ENCODE results near the gene PSRC1.

The PSRC1 gene

GRCh38 chr1:109265016-109265415 lies 17.9 kb downstream of the PSRC1 start:
- no peaks in the 10 kb centered on the region; the same call in 1 of the 2 replicates for H3K36me3 ChIP-seq (ENCODE audit: insufficient read depth, low read length)
- H3K4me3 ChIP-seq: no peak overlapping the region

GRCh38 chr1:109264379-109264755 lies 18.6 kb downstream of the PSRC1 start:
- no peak overlapping the region for H3K27ac ChIP-seq
- DNase-seq (ENCODE audit: low read depth, low spot score): no peak
- no peak overlapping the region for H3K9ac ChIP-seq (ENCODE audit: insufficient read length)
- no peaks in the 10 kb centered on the region for H3K9me3 ChIP-seq (ENCODE audit: low read depth, low read length)
- H3K4me3 ChIP-seq: no peak overlapping the region
- no peaks in the 10 kb centered on the region; the same call in 1 of the 2 replicates for H3K36me3 ChIP-seq (ENCODE audit: insufficient read depth, low read length)
- TF ChIP-seq POLR2AphosphoS5 (IDR thresholded peaks at IDR 0.05; ENCODE audit: borderline replicate concordance, low read depth, low read length) (no peak), FOXP2 (optimal IDR thresholded peaks at IDR 0.05; ENCODE audit: control extremely low read depth, extremely low read length, insufficient read depth) (no peak), EZH2 (IDR thresholded peaks at IDR 0.05) (no peak)

More at GRCh38 chr1:109265016-109265415, 17.9 kb downstream of the PSRC1 start:
- Histone ChIP-seq H3K9me3 (ENCODE audit: low read depth, low read length) (no peaks in the 10 kb centered on the region), H3K27ac (no peak overlapping the region), H3K9ac (ENCODE audit: insufficient read length) (no peak overlapping the region)
- TF ChIP-seq POLR2AphosphoS5 (IDR thresholded peaks at IDR 0.05; ENCODE audit: borderline replicate concordance, low read depth, low read length) (no peak), EZH2 (IDR thresholded peaks at IDR 0.05) (no peak), FOXP2 (optimal IDR thresholded peaks at IDR 0.05; ENCODE audit: control extremely low read depth, extremely low read length, insufficient read depth) (no peak)
- DNase-seq (ENCODE audit: low read depth, low spot score): no peak

- H3K9ac ChIP-seq (ENCODE audit: insufficient read length): no peak overlapping the region
- TF ChIP-seq FOXP2 (optimal IDR thresholded peaks at IDR 0.05; ENCODE audit: control extremely low read depth, extremely low read length, insufficient read depth) (no peak), EZH2 (IDR thresholded peaks at IDR 0.05) (no peak), POLR2AphosphoS5 (IDR thresholded peaks at IDR 0.05; ENCODE audit: borderline replicate concordance, low read depth, low read length) (no peak)
- no peak overlapping the region for H3K4me3 ChIP-seq
- peaks cover 3% of the 10 kb centered on the region; the same call in 1 of the 2 replicates for H3K36me3 ChIP-seq (ENCODE audit: insufficient read depth, low read length)
- H3K9me3 ChIP-seq (ENCODE audit: low read depth, low read length): no peaks in the 10 kb centered on the region
- no peak for DNase-seq (ENCODE audit: low read depth, low spot score)
- no peak overlapping the region for H3K27ac ChIP-seq
These were observed 19.2 kb downstream of the PSRC1 start for GRCh38 chr1:109263597-109264378.

- TF ChIP-seq FOXP2 (optimal IDR thresholded peaks at IDR 0.05; ENCODE audit: control extremely low read depth, extremely low read length, insufficient read depth): no peak
- TF ChIP-seq EZH2 (IDR thresholded peaks at IDR 0.05): no peak
- no peak for TF ChIP-seq POLR2AphosphoS5 (IDR thresholded peaks at IDR 0.05; ENCODE audit: borderline replicate concordance, low read depth, low read length)
- Histone ChIP-seq H3K9ac (ENCODE audit: insufficient read length) (no peak overlapping the region), H3K4me3 (no peak overlapping the region), H3K36me3 (ENCODE audit: insufficient read depth, low read length) (peaks cover 3% of the 10 kb centered on the region; the same call in 1 of the 2 replicates), H3K9me3 (ENCODE audit: low read depth, low read length) (no peaks in the 10 kb centered on the region), H3K27ac (no peak overlapping the region)
- DNase-seq (ENCODE audit: low read depth, low spot score): no peak
These were observed 19.7 kb downstream of the PSRC1 start for GRCh38 chr1:109263234-109263596.

GRCh38 chr1:109262231-109263055 lies 20.5 kb downstream of the PSRC1 start:
- no peak overlapping the region for H3K4me3 ChIP-seq
- no peak for DNase-seq (ENCODE audit: low read depth, low spot score)
- H3K36me3 ChIP-seq (ENCODE audit: insufficient read depth, low read length): peaks cover 3% of the 10 kb centered on the region; the same call in 1 of the 2 replicates
- no peak overlapping the region for H3K9ac ChIP-seq (ENCODE audit: insufficient read length)
- no peak overlapping the region for H3K27ac ChIP-seq
- H3K9me3 ChIP-seq (ENCODE audit: low read depth, low read length): no peaks in the 10 kb centered on the region
- TF ChIP-seq EZH2 (IDR thresholded peaks at IDR 0.05) (no peak), POLR2AphosphoS5 (IDR thresholded peaks at IDR 0.05; ENCODE audit: borderline replicate concordance, low read depth, low read length) (no peak), FOXP2 (optimal IDR thresholded peaks at IDR 0.05; ENCODE audit: control extremely low read depth, extremely low read length, insufficient read depth) (no peak)

GRCh38 chr1:109261578-109261977 lies 21.4 kb downstream of the PSRC1 start:
- Histone ChIP-seq H3K9me3 (ENCODE audit: low read depth, low read length) (no peaks in the 10 kb centered on the region), H3K36me3 (ENCODE audit: insufficient read depth, low read length) (peaks cover 3% of the 10 kb centered on the region; the same call in 1 of the 2 replicates), H3K9ac (ENCODE audit: insufficient read length) (no peak overlapping the region), H3K4me3 (no peak overlapping the region), H3K27ac (no peak overlapping the region)
- TF ChIP-seq POLR2AphosphoS5 (IDR thresholded peaks at IDR 0.05; ENCODE audit: borderline replicate concordance, low read depth, low read length) (no peak), FOXP2 (optimal IDR thresholded peaks at IDR 0.05; ENCODE audit: control extremely low read depth, extremely low read length, insufficient read depth) (no peak), EZH2 (IDR thresholded peaks at IDR 0.05) (no peak)
- DNase-seq (ENCODE audit: low read depth, low spot score): no peak

- Histone ChIP-seq H3K36me3 (ENCODE audit: insufficient read depth, low read length) (peaks cover 3% of the 10 kb centered on the region; the same call in 1 of the 2 replicates), H3K9me3 (ENCODE audit: low read depth, low read length) (no peaks in the 10 kb centered on the region), H3K4me3 (no peak overlapping the region), H3K9ac (ENCODE audit: insufficient read length) (no peak overlapping the region), H3K27ac (no peak overlapping the region)
- no peak for DNase-seq (ENCODE audit: low read depth, low spot score)
- no peak for TF ChIP-seq FOXP2 (optimal IDR thresholded peaks at IDR 0.05; ENCODE audit: control extremely low read depth, extremely low read length, insufficient read depth)
- no peak for TF ChIP-seq EZH2 (IDR thresholded peaks at IDR 0.05)
- TF ChIP-seq POLR2AphosphoS5 (IDR thresholded peaks at IDR 0.05; ENCODE audit: borderline replicate concordance, low read depth, low read length): no peak
These were observed 21.9 kb downstream of the PSRC1 start for GRCh38 chr1:109261006-109261405.

Data from SK-N-MC (cell line).